Pancreas (tissue), 10 donors: ENCODE results near the gene ZDHHC17. TPM values are rescaled to one million over a fixed set of nuclear protein-coding genes. Genes with fewer than 3 reads are reported as not detected.

Experiments
- ATAC-seq, 4 donors: fragments of 200-7000 bp; cut with Tn5 transposase; one replicate each; pipeline versions ENCODE4 v1.8.0 to v1.9.1; 2020; ENCODE audit warnings: mild to moderate bottlenecking in 4 of 4, moderate library complexity in 4 of 4
- DNase-seq, 6 donors: peaks; one replicate each; pipeline ENCODE4 v3.0.0-alpha.2; 2020
- FAIRE-seq: peaks from 2 replicates; lab custom pipeline; 2012; peaks lifted over from hg19 to GRCh38; lab: Jason Lieb, UNC
- H3K27ac ChIP-seq, 4 donors: fragments of 200-600 bp; sonication (generic); 1 replicate in 3 of 4; 2 replicates in 1 of 4; pipeline versions ENCODE4 v1.5.0 to v1.8.0; 2020
- H3K27me3 ChIP-seq, 4 donors: fragments of 200-600 bp; one replicate each; pipeline ENCODE4 v1.8.0; 2021
- H3K36me3 ChIP-seq, 3 donors: fragments of 200-600 bp; sonication (generic) in 1 of 3; one replicate each; pipeline versions ENCODE4 v1.5.0 to v1.8.0; 2020 to 2021
- H3K4me1 ChIP-seq, 3 donors: fragments of 200-600 bp; one replicate each; pipeline ENCODE4 v1.8.0; 2021
- H3K4me3 ChIP-seq, 4 donors: fragments of 200-600 bp; sonication (generic) in 2 of 4; one replicate each; pipeline versions ENCODE4 v1.5.0 to v1.8.0; 2020 to 2021
- H3K9me3 ChIP-seq, 4 donors: fragments of 200-600 bp; one replicate each; pipeline ENCODE4 v1.8.0; 2021
- CTCF ChIP-seq, 4 donors: fragments of 200-600 bp; sonication (generic) in 3 of 4; IDR thresholded peaks; one replicate each; pipeline versions ENCODE4 v1.5.0 to v1.8.0; 2021; ENCODE audit warnings: antibody characterized with exemption in 4 of 4
- WGBS, 2 donors: extraction: QIAGEN DNeasy Blood & Tissue Kit; methylation state at CpG; one replicate each; pipeline ENCODE4 v1.1.7; 2013; 5-methylcytosine and 5-hydroxymethylcytosine counted together
- intact Hi-C, 3 donors: fragments of 100-400 bp; cut with DNase I; formaldehyde crosslinking; loops; one replicate each; pipeline versions ENCODE4 v1.11.1 to v1.14.2; 2022
- polyA plus RNA-seq, 2 donors: library from polyadenylated mRNA; stranded (reverse); fragments of 200-250 nt; gene quantifications; one replicate each; pipeline ENCODE4 v1.2.3, GENCODE V29; 2013
- total RNA-seq, 6 donors: library from RNA; stranded (reverse); fragmentation: NEBNext Ultra II Directional in 4 of 6; extraction: Animal tissue kit (Norgen Biotek cat#: 25700) in 4 of 6; gene quantifications; one replicate each; pipeline versions ENCODE4 v1.2.1 to v1.2.4, GENCODE V29; 2021 to 2023
- donor health status: healthy with polysubstance abuse.
- donor health status: DM: no; HTN: no; CAD: no; lungs with moderate emphysema.
- donor health status: DM: no; HTN: no; CAD: no.
- donor health status: control.
- donor health status: control.
- donor health status: Bipolar disorder and iron deficiency.
- donor health status: DM: yes; HTN: yes; CAD: no.
- donor health status: DM: no; HTN: no; CAD: no.
- donor health status: DM: no; HTN: no; CAD: no.
- donor health status: DM: yes; HTN: yes; CAD: no.

Gene ZDHHC17
- total and polyA plus RNA-seq, 8 donors, result 9.5 to 24.3 (median 14.4) TPM

GRCh38 chr12:76899522-76899921 is 135.6 kb downstream of the ZDHHC17 start:
- ATAC-seq (no peak), FAIRE-seq (no peak), DNase-seq (no peak)
- Histone ChIP-seq H3K27me3 (no peaks in the 10 kb centered on the region), H3K36me3 (no peaks in the 10 kb centered on the region), H3K4me3 (no peak overlapping the region), H3K9me3 (no peaks in the 10 kb centered on the region), H3K27ac (no peak overlapping the region), H3K4me1 (no peaks in the 10 kb centered on the region)
- intact Hi-C loops, result no loop called here
- no peak for TF ChIP-seq CTCF (IDR thresholded peaks at IDR 0.05)
- WGBS, 2 donors, result 91 to 94% methylated on average over 2 of the region's 2 CpGs

DNA sequence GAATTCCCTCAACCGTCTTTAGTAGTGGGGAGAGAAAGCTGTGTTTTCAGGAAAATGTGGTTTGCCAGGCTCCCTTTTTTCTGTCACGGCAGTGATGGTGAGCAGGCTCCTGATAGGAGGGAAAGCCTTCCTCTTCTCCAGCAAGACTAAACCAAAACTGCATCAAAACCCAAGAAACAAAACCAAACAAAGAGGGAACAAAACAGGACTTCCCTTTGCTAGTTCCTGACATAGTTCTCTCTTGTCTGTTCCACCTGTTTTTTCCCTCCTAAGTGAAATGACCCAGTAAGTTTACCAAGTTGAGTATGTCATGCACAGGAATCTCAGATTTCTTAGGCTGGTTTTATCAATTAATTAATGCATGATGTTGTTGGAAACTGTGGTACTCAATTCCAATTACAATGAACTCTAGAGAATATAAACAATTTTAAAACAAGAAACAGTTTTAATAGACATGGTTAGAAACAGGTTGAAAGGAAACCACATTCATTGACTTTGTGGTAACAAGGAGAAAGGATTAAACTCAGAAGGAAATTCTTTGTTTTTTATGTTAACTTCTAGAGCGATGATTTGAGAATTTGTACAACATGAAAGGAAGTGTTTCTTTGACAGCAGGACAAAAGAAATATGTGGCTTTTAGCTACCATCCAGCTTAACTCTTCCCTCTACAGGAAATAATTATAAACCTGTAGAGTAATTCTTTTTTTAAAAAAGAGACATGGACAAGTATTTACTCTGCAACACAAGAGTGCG is 137.9 kb downstream of the ZDHHC17 start:
- 72 to 76% methylated on average over 4 of the region's 4 CpGs for WGBS, 2 donors
- Histone ChIP-seq H3K36me3 (no peaks in the 10 kb centered on the region), H3K27me3 (no peaks in the 10 kb centered on the region), H3K4me3 (no peak overlapping the region), H3K27ac (no peak overlapping the region), H3K9me3 (no peaks in the 10 kb centered on the region), H3K4me1 (no peaks in the 10 kb centered on the region)
- intact Hi-C loops, result no loop called here
- TF ChIP-seq CTCF (IDR thresholded peaks at IDR 0.05), result no peak
- DNase-seq (no peak), ATAC-seq (no peak), FAIRE-seq (no peak)

Other genes starting within 250 kb of the ZDHHC17 start
- 10 to 100 TPM; 17.3 to 39.6 (median 24.7) TPM for gene OSBPL8, start 204.3 kb upstream of the ZDHHC17 start, total RNA-seq
- gene OSBPL8, start 204.3 kb upstream of the ZDHHC17 start, polyA plus RNA-seq, result 1 to 10 TPM; 3.6 to 7.0 TPM
- 10 to 100 TPM in 1 of 6 donors, 1 to 10 TPM in 5; 3.1 to 12.6 (median 7.6) TPM for gene CSRP2, start 114.9 kb downstream of the ZDHHC17 start, total RNA-seq
- gene CSRP2, start 114.9 kb downstream of the ZDHHC17 start, polyA plus RNA-seq, result 10 to 100 TPM in 1 of 2 donors, 1 to 10 TPM in 1; 6.5 to 20.0 TPM